Stomach (tissue), 9 donors: ENCODE measurements around the gene FLCN. TPM values are rescaled to one million over a fixed set of nuclear protein-coding genes. Genes with fewer than 3 reads are reported as not detected.
"Not testable (repeated sequence)": the region's sequence is repeated elsewhere in the genome, so short reads cannot be mapped to it uniquely, and the experiment has no call there.

Experiments
- DNase-seq, 2 donors: peaks; one replicate each; pipeline versions ENCODE4 v3.0.0 to v3.0.0-alpha.2; 2013 to 2019
- H3K27ac ChIP-seq, 5 donors: fragments of 200-600 bp in 4 of 5; sonication (generic) in 4 of 5; one replicate each; pipeline ENCODE4 v1.5.1; 2013 to 2019; ENCODE audit warnings: mild to moderate bottlenecking in 1 of 5, moderate library complexity in 1 of 5
- H3K27me3 ChIP-seq, 3 donors: fragments of 200-600 bp; sonication (generic); one replicate each; pipeline ENCODE4 v1.5.1; 2017 to 2019; ENCODE audit warnings: mixed run types in 1 of 3
- H3K36me3 ChIP-seq, 4 donors: fragments of 200-600 bp; sonication (generic); 1 replicate in 3 of 4; 2 replicates in 1 of 4; pipeline ENCODE4 v1.5.1; 2016 to 2019
- H3K4me1 ChIP-seq, 4 donors: fragments of 200-600 bp; sonication (generic); one replicate each; pipeline ENCODE4 v1.5.1; 2016 to 2019
- H3K4me3 ChIP-seq, 4 donors: fragments of 200-600 bp; sonication (generic) in 3 of 4; one replicate each; pipeline ENCODE4 v1.5.1; 2016 to 2019; ENCODE audit warnings: mild to moderate bottlenecking in 1 of 4
- H3K9me3 ChIP-seq, 4 donors: fragments of 200-600 bp; sonication (generic); one replicate each; pipeline ENCODE4 v1.5.1; 2016 to 2019
- EP300 ChIP-seq: sonication (generic); formaldehyde crosslinking; IDR thresholded peaks from one replicate; pipeline ENCODE4 v1.6.1; 2017; ENCODE audit warnings: antibody characterized with exemption
- POLR2A ChIP-seq, 4 donors: fragments of 450-650 bp; IDR thresholded peaks; one replicate each; pipeline ENCODE4 v1.6.1; 2016; ENCODE audit warnings: antibody characterized with exemption in 4 of 4, control low read depth in 2 of 4, mild to moderate bottlenecking in 1 of 4, moderate library complexity in 1 of 4
- POLR2AphosphoS5 ChIP-seq, 3 donors: sonication (generic); formaldehyde crosslinking; IDR thresholded peaks; one replicate each; pipeline ENCODE4 v1.6.1; 2016; ENCODE audit warnings: antibody characterized with exemption in 3 of 3
- WGBS, 5 donors: extraction: QIAGEN DNeasy Blood & Tissue Kit in 3 of 5; methylation state at CpG; one replicate each; pipeline versions ENCODE4 v1.1.5 to v1.1.7; 2013 to 2018; 5-methylcytosine and 5-hydroxymethylcytosine counted together
- intact Hi-C: fragments of 100-400 bp; cut with DNase I; formaldehyde crosslinking; loops from one replicate; pipeline ENCODE4 v1.15.1; 2023; ENCODE audit warnings: low total_unique reads
- polyA plus RNA-seq, 3 donors: library from polyadenylated mRNA; stranded (reverse); fragments of 200-250 nt; gene quantifications; one replicate each; pipeline ENCODE4 v1.2.3, GENCODE V29; 2013
- total RNA-seq, 5 donors: library from RNA; depleted of rRNA; stranded (reverse); fragments of >200 nt; gene quantifications; one replicate each; pipeline versions ENCODE4 v1.1.0 to v1.2.3, GENCODE V29; 2014 to 2016
- TF ChIP-seq, protein P1 (sequence below), 7 experiments: fragments of 450-650 bp in 4 of 7; fragments of 200-600 bp in 3 of 7; sonication (generic) in 3 of 7; IDR thresholded peaks; one replicate each; pipeline ENCODE4 v1.5.1; 2016 to 2019; ENCODE audit warnings: antibody characterized with exemption in 7 of 7, control low read depth in 2 of 7, mild to moderate bottlenecking in 1 of 7
- donor health status: healthy with polysubstance abuse.
- donor health status: Bipolar disorder and iron deficiency.
- donor health status: healthy.

Gene FLCN
- total and polyA plus RNA-seq, 8 donors, result 6.9 to 378 (median 41.9) TPM

DNA sequence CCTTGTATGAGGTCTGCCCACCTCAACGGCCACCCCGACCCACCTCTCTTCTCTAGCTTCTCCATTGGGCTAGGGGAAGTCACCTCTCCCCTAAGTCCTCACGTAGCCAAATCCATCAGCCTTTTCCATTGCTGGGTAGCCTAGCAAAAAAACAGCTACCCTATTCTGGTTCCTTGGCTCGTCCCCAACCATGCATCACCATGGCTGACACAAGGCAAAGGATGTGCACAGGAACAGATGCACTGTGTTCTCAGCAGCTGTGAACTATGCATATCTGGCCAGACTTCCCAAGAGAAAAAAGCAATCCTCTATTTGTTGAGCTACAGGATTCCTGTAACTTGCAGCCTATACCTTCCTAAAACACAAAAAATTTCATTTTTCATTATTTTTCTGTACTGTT is 22.0 kb upstream of the FLCN start:
- no peak for DNase-seq
- H3K9me3 ChIP-seq, result no peaks in the 10 kb centered on the region
- 91 to 97% (median 96%) methylated on average over 4 of the region's 4 CpGs for WGBS, 5 donors
- no peaks in the 10 kb centered on the region for H3K4me1 ChIP-seq
- H3K27ac ChIP-seq, result no peak overlapping the region
- TF ChIP-seq POLR2AphosphoS5 (IDR thresholded peaks at IDR 0.05) (no peak), POLR2A (IDR thresholded peaks at IDR 0.05) (no peak), EP300 (no peak)
- TF ChIP-seq, protein P1, sequence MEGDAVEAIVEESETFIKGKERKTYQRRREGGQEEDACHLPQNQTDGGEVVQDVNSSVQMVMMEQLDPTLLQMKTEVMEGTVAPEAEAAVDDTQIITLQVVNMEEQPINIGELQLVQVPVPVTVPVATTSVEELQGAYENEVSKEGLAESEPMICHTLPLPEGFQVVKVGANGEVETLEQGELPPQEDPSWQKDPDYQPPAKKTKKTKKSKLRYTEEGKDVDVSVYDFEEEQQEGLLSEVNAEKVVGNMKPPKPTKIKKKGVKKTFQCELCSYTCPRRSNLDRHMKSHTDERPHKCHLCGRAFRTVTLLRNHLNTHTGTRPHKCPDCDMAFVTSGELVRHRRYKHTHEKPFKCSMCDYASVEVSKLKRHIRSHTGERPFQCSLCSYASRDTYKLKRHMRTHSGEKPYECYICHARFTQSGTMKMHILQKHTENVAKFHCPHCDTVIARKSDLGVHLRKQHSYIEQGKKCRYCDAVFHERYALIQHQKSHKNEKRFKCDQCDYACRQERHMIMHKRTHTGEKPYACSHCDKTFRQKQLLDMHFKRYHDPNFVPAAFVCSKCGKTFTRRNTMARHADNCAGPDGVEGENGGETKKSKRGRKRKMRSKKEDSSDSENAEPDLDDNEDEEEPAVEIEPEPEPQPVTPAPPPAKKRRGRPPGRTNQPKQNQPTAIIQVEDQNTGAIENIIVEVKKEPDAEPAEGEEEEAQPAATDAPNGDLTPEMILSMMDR (IDR thresholded peaks at IDR 0.05), result no peak
- H3K36me3 ChIP-seq, result peaks cover 64 to 100% (median 99%) of the 10 kb centered on the region in 4 donors
- no peaks in the 10 kb centered on the region for H3K27me3 ChIP-seq
- H3K4me3 ChIP-seq, result no peak overlapping the region
- intact Hi-C loops, result no loop called here

DNA sequence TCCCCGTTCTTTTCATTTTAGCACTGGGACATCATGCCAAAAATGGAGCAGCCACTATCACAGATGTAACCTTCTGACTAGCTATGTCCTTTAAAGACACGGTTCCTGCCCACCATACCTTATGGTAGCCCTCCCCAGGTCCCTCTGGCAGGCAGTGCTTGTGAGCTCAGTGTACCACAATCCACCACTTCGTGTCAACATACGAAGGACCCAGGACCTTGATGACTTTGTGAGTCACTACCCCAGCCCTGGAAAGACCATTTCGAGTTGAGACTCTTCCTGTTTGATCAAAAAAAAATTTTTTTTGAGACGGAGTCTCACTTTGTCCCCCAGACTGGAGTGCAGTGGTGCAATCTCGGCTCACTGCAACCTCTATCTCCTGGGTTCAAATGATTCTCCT is 21.0 kb upstream of the FLCN start:
- Histone ChIP-seq H3K4me1 (peaks cover 0 to 5% (median 0%) of the 10 kb centered on the region in 4 donors), H3K27ac (no peak overlapping the region), H3K4me3 (no peak overlapping the region), H3K9me3 (no peaks in the 10 kb centered on the region), H3K36me3 (peaks cover 69 to 100% (median 99%) of the 10 kb centered on the region in 4 donors), H3K27me3 (no peaks in the 10 kb centered on the region)
- no peak for DNase-seq
- TF ChIP-seq POLR2AphosphoS5 (IDR thresholded peaks at IDR 0.05), result no peak
- WGBS, 5 donors, result 88 to 93% (median 90%) methylated on average over 7 of the region's 7 CpGs
- intact Hi-C loops, result no loop called here

DNA sequence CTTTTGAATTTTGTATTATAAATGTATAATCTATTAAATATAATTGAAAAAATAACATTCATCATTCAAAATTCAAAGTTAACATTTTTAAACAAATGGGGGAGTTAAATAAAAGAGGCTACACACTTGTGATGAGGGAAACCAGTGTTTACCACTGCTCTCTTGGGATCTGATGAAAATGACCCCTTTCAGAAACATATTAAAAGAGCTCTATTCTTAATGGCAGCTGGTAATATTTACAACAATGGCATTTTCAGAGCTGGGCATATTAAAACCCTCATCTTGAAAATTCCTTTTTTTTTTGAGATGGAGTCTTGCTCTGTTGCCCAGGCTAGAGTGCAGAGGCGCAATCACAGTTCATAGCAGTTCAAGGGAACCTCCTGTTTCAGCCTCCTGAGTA is 19.3 kb upstream of the FLCN start:
- H3K9me3 ChIP-seq, result no peaks in the 10 kb centered on the region
- peaks cover 0 to 8% (median 0%) of the 10 kb centered on the region in 4 donors for H3K4me1 ChIP-seq
- H3K27ac ChIP-seq, result no peak overlapping the region
- 98 to 100% (median 100%) methylated on average over 1 of the region's 1 CpG for WGBS, 5 donors
- peaks cover 68 to 100% (median 100%) of the 10 kb centered on the region in 4 donors for H3K36me3 ChIP-seq
- H3K27me3 ChIP-seq, result no peaks in the 10 kb centered on the region
- TF ChIP-seq EP300 (no peak), POLR2AphosphoS5 (IDR thresholded peaks at IDR 0.05) (no peak), POLR2A (IDR thresholded peaks at IDR 0.05) (no peak)
- TF ChIP-seq, protein P1 (IDR thresholded peaks at IDR 0.05), result no peak
- no peak for DNase-seq
- no peak overlapping the region for H3K4me3 ChIP-seq
- intact Hi-C loops, result no loop called here

DNA sequence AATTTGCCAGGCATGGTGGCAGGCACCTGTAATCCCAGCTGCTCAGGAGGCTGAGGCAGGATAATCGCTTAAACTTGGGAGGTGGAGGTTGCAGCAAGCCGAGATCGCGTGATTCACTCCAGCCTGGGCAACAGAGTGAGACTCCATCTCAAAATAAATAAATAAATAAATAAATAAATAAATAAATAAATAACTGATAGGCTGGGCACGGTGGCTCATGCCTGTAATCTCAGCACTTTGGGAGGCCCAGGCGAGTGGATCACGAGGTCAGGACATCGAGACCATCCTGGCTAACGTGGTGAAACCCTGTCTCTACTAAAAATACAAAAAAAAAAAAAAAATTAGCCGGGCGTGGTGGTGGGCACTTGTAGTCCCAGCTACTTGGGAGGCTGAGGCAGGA is 18.7 kb upstream of the FLCN start:
- WGBS, 5 donors, result 86 to 94% (median 92%) methylated on average over 10 to 11 of the region's 11 CpGs
- intact Hi-C loops, DNase-seq, H3K4me1 ChIP-seq, H3K27ac ChIP-seq, H3K27me3 ChIP-seq, H3K4me3 ChIP-seq, H3K9me3 ChIP-seq: not testable (repeated sequence)
- H3K36me3 ChIP-seq, result peaks cover 62 to 100% (median 100%) of the 10 kb centered on the region in 4 donors

DNA sequence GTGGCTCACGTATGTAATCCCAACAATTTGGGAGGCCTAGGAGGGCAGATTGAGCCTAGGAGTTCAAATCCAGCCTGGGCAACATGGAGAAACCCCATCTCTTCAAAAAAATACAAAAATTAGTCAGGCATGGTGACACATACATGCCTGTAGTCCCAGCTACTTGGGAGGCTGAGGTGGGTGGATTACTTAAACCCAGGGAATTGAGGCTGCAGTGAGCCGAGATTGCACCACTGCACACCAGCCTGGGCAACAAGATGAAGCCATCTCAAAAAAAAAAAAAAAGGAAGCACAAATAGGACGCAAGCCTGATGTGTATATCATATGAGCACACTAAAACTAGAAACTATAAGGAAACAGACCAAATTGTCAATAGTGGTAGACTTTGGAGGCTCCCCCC is 17.1 kb upstream of the FLCN start:
- DNase-seq, result no peak
- Histone ChIP-seq H3K4me3 (no peak overlapping the region), H3K4me1 (peaks cover 0 to 8% (median 0%) of the 10 kb centered on the region in 4 donors), H3K27me3 (no peaks in the 10 kb centered on the region), H3K9me3 (no peaks in the 10 kb centered on the region), H3K36me3 (peaks cover 47 to 100% (median 100%) of the 10 kb centered on the region in 4 donors), H3K27ac (no peak overlapping the region)
- WGBS, 5 donors, result 85 to 91% (median 88%) methylated on average over 3 of the region's 3 CpGs
- no peak for TF ChIP-seq POLR2A (IDR thresholded peaks at IDR 0.05)
- TF ChIP-seq, protein P1 (IDR thresholded peaks at IDR 0.05), result no peak
- TF ChIP-seq EP300, result no peak
- no peak for TF ChIP-seq POLR2AphosphoS5 (IDR thresholded peaks at IDR 0.05)
- intact Hi-C loops, result no loop called here
